GM21825 (cell line): ENCODE measurements around the gene KNSTRN.

Experiments used
- ATAC-seq: cut with Tn5 transposase; IDR thresholded peaks from one replicate; pipeline ENCODE4 v1.9.1; 2021; ENCODE audit warnings: mild to moderate bottlenecking, moderate library complexity; ENCODE audit not compliant: unreplicated experiment

KNSTRN gene

DNA sequence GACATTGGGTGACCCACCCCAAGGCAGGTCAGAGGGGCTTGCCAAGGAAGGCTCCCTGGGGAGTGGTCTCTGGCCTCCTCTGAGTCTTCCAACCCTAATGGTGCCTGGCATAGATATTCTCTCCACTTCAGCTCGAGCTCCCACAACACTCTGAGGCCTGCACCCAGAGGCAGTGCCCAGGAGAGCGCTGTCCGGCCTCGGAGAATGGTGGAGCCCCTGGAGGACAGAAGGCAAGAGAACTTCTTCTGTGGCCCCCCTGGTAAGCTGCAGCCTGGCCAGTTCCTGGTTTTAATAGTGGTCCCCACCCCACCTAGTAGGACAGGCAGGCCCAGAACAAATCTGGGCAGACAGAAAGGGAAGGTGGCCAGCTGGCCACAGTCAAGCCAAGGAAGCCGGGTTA lies 17.5 kb upstream of the KNSTRN start:
- ATAC-seq, result no peak

DNA sequence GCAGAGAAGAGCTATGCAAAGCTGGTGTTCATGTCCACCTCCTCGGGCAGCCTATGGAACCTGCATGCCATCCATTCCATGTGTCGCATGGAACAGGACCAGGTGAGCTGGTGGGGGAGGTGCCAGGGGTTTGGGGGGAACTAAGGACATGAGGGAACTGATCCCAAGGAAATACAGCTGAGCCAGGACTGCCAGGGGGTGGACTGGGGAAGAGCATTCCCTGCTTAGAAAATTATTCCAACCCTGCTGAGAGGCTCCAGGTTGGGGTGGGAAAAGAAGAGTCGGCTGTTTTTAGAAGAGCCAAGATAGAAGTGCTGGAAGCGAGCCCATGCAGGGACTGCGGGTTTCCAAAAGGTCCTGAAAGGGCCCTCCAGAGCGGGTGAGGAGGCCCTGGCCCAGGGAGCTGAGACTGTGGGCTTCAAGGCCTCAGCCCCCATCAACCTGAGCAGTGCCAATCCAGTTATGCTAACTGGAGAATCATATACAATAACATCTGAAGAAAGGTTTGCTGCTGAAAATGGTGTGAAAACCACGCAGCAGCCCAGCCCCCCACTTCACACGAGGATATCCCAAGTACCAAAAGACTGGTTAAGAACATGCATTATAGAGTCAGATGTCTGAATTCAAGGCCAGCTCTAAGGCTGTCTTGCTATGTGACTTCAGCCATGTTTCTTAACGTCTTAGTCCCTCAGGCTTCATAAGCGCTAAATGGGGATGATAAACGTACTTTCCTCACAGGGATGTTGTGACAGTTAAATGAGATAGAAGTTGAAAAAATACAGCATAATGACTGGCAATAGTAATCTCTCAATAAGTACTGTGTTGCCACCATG lies 16.7 kb upstream of the KNSTRN start:
- ATAC-seq, result no peak

DNA sequence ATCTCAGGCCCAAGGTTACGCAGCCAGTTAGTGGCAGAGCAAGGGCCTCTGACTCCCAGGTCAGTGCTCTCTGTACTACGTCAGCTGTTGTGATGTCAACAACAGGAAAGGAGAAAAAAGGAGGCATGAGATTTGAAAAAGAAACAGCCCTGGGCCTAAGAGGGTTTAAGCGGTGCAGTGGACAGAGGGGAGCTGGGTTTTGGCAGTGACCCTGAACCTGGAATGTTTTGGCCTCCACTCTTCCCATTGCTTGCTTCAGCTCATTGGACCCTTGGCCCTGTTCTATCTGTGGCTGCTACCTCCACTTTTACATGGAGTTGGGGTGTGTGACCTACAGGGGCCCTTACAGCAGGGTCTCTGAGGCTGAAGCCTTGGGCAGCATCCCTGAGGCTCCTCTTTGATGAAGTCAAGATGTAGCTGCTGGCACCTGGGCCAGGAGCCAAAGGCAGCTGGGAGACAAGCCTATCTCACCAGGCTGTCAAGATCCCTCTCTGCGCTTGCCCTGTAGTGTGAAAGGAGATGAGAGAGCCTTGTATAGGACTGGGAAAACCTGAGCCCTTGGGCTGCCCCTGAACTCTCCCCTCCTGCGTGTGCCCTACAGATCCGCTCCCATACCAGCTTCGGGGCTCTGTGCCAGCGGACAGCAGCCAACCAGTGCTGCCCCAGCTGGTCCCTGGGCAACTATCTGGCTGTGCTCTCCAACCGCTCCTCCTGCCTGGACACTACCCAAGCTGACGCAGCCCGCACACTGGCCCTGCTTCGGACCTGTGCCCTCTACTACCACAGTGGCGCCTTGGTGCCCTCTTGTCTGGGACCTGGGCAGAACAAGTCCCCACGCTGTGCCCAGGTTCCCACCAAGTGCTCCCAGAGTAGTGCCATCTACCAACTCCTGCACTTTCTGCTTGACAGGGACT lies 15.8 kb upstream of the KNSTRN start:
- no peak for ATAC-seq

DNA sequence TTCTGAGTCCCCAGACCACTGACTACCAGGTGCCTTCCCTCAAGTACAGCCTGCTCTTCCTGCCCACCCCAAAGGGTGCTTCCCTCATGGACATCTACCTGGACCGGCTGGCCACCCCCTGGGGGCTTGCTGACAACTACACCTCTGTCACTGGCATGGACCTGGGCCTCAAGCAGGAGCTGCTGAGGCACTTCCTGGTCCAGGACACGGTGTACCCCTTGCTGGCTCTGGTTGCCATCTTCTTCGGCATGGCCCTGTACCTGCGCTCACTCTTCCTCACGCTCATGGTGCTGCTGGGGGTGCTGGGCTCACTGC lies 15.2 kb upstream of the KNSTRN start:
- ATAC-seq, result no peak

DNA sequence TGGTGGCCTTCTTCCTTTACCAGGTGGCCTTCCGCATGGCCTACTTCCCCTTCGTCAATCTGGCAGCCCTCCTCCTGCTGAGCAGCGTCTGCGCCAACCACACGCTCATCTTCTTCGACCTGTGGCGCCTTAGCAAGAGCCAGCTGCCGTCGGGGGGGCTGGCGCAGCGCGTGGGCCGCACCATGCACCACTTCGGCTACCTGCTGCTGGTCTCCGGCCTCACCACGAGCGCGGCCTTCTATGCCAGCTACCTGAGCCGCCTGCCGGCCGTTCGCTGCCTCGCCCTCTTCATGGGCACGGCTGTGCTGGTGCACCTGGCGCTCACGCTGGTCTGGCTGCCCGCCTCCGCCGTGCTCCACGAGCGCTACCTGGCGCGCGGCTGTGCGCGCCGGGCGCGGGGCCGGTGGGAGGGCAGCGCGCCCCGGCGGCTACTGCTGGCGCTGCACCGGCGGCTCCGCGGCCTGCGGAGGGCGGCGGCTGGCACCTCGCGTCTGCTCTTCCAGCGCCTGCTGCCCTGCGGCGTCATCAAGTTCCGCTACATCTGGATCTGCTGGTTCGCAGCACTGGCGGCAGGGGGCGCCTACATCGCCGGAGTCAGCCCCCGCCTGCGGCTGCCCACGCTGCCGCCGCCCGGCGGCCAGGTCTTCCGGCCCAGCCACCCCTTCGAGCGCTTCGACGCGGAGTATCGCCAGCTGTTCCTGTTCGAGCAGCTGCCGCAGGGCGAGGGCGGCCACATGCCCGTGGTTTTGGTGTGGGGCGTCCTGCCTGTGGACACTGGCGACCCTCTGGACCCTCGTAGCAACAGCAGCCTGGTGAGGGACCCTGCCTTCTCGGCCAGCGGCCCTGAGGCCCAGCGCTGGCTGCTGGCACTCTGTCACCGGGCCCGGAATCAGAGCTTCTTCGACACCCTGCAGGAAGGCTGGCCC lies 14.6 kb upstream of the KNSTRN start:
- peak; percentile 81 for ATAC-seq

DNA sequence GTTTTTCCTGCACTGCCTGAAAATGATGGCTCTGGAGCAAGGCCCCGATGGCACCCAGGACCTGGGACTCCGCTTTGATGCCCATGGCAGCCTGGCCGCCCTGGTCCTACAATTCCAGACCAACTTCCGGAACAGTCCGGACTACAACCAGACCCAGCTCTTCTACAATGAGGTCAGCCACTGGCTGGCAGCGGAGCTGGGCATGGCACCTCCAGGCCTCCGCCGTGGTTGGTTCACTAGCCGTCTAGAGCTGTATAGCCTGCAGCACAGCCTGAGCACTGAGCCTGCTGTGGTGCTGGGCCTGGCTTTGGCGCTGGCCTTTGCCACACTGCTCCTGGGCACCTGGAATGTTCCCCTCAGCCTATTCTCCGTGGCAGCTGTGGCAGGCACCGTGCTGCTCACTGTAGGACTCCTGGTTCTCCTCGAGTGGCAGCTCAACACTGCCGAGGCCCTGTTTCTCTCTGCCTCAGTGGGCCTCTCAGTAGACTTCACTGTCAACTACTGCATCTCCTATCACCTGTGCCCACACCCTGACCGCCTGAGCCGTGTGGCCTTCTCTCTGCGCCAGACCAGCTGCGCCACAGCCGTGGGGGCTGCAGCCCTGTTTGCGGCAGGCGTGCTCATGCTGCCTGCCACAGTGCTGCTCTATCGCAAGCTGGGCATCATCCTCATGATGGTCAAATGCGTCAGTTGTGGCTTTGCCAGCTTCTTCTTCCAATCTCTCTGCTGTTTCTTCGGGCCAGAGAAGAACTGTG lies 13.6 kb upstream of the KNSTRN start:
- no peak for ATAC-seq

DNA sequence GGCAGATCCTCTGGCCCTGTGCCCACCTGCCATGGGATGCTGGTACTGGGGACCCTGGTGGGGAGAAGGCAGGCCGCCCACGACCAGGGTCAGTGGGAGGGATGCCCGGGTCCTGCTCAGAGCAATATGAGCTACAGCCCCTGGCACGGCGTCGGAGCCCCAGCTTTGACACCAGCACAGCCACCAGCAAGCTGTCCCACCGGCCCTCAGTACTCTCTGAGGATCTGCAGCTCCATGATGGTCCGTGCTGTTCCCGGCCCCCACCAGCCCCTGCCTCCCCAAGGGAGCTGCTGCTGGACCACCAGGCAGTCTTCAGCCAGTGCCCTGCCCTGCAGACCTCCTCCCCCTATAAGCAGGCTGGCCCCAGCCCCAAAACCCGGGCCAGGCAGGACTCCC lies 13.0 kb upstream of the KNSTRN start:
- no peak for ATAC-seq

DNA sequence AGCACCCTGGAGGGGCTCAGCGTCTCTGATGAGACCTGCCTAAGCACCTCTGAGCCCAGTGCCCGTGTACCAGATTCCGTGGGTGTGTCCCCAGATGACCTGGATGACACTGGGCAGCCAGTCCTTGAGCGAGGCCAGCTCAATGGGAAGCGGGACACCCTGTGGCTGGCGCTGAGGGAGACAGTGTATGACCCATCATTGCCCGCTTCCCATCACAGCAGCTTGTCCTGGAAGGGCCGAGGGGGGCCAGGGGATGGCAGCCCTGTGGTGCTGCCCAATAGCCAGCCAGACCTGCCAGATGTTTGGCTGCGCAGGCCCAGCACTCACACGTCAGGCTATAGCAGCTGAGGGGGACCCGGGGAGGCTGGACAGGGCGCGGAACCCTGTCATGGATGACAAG lies 12.6 kb upstream of the KNSTRN start:
- no peak for ATAC-seq

DNA sequence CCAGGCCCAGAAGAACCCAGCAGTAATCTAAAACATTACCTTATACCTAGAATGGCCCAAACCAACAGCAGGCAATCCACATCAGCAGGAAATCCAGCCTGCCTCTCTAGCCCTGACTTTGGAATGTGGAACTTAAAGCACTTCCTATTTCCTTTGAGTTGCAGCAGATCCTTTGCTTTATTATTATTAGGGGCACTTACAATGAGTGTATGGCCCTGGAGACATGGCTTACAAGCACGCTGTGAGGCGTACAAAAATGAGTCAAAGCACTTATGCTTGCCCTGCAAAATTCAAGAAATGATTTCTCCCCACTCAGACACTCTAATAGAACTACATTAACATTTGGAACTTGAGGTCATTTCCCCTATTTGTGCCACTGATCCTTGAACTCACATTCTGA lies 9.5 kb upstream of the KNSTRN start:
- no peak for ATAC-seq

DNA sequence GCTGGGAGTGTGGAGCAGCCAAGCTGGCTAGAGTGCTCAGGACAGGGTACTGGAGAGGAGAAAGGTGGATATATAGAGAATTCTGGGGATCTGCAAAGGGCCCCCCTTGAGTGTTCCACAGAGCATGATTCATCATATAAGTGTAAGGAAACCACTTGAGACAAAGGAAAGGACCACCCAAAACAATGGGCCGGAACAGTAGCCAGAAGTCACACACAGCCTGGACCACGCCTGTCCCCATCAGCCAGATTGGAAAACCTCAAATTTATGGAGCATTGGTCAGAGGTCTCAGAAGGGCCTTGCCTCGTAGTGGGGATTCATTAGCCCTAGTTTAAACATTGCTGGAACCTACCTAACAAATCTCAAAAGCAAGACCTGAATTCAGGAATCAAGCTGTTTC lies 4.9 kb upstream of the KNSTRN start:
- ATAC-seq, result no peak

DNA sequence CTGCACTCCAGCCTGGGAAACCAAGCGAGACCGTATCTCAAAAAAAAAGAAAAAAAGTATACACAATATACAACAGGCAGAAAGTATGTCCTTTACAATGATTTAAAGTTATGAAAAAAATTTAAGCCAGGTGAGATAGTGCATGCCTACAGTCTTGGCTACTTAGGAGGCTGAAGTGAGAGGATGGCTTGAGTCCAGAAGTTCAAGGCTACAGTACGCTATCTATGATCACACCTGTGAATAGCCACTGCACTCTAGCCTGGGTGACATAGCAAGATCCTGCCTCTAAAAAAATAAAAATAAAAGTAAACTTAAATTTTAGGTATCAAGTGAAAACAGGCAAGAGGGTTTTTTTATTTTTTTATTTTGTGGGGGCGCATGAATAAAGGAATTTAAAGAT lies 3.1 kb upstream of the KNSTRN start:
- ATAC-seq, result no peak

DNA sequence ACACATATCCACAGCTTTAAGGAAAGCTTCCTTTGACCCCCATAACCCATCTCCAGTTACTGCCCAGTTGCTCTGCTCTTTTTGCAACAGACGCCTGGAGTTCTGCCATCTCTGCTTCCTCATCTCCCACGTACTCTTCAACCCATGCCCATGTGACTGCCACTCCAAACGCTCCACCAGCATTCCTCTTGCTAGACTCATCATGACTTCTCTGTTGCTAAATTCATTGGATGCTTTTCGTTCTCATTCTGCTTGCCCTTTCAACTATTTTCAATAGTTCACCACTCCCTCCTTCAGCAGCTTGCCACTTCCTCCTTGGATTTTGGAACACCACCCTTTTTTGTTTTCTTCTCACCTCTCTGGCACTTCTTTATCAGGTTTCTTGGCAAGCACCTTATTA lies 2.7 kb upstream of the KNSTRN start:
- no peak for ATAC-seq

DNA sequence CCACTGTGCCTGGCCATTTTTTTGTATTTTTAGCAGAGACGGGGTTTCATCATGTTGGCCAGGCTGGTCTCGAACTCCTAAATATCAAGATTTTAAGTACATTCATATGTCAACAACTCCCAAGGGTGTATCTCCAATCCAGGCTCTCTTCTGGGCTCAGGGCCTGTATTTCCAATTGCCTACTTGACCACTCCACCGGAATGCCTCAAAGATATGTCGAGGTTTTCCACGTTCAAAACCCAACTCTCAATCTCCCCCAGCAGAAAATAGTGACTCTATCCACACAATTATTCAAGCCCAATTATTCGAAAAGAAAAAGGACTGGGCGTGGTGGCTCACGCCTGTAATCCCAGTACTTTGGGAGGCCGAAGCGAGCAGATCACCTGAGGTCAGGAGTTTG lies 1.9 kb upstream of the KNSTRN start:
- no peak for ATAC-seq

DNA sequence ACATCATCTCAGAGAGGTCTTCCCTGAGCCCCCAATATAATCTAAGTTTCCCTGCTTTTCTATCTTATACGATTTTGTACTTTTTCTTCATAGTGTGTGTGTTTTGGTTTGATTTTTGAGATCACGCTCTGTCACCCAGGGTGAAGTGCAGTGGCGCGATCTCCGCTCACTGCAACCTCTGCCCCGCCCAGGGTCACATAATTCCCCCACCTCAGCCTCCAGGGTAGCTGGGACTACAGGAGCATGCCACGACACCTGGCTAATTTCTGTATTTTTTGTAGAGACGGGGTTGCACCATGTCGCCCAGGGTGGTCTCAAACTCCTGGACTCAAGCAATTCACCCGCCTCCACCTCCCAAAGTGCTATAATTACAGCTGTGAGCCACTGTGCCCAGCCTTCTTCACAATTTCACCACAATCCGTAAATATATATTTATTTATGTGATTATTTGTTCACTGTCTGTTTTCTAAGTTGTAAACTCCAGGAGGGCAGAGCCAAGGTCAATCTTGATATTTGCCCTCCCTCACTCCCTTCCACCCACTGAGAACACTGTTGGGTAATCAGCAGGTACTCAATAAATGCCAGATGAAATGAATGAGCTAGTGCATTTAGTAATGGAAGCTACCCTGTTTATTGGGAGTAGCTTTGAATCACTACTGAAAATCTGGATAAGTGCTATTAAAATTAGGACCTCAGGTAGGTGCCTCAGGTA lies 547 bp upstream of the KNSTRN start:
- no peak for ATAC-seq

DNA sequence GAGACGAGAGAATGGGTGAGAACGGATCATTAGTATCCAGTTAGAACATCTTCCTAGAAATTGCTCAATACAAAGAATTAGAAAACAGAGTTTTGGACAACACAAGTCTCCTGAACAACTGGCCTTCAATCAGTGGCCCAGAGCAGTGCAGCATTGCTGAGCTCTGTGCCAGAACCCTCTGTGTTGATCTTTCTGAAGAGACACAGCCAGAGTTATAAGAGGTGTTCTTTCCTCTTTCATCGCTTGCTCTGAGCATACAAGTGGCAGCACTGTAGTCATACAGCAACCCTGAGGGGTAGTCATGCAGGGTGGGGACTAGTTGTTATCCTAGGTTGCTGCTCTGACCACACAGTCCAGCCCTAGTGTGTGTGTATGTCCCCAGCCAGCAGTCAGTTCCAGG lies 4.0 kb downstream of the KNSTRN start:
- ATAC-seq, result no peak

DNA sequence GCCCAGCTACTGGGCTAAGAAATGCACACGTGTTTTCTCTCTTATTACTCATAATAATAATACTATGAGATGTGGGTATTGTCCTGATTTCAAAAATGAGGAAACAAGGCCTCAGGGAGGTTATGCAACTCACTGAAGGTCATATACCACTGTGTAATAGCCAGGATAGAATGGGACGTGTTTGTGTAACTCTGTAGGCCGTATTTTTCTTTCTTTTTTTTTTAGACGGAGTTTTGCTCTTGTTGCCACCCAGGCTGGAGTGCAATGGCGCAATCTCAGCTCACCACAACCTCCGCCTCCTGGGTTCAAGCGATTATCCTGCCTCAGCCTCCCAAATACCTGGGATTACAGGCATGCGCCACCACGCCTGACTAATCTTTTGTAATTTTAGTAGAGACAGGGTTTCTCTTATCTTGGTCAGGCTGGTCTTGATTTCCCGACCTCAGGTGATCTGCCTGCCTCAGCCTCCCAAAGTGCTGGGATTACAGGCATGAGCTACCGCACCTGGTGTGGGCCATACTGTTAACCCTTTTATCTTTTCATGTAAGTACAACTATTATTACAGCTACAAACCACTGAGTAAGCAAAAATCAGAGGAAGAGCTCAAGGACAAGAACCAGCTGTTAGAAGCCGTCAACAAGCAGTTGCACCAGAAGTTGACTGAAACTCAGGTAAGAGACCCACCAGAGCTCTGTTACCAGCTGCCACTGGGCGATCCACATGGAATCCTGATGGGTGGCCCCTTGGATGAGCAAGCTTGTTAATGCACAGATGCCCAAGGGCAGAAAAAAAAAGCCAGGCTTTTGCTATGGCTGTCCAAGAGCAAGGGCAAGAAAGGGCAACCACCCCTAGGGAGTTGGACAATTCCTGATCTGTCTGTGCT lies 6.7 kb downstream of the KNSTRN start:
- no peak for ATAC-seq

DNA sequence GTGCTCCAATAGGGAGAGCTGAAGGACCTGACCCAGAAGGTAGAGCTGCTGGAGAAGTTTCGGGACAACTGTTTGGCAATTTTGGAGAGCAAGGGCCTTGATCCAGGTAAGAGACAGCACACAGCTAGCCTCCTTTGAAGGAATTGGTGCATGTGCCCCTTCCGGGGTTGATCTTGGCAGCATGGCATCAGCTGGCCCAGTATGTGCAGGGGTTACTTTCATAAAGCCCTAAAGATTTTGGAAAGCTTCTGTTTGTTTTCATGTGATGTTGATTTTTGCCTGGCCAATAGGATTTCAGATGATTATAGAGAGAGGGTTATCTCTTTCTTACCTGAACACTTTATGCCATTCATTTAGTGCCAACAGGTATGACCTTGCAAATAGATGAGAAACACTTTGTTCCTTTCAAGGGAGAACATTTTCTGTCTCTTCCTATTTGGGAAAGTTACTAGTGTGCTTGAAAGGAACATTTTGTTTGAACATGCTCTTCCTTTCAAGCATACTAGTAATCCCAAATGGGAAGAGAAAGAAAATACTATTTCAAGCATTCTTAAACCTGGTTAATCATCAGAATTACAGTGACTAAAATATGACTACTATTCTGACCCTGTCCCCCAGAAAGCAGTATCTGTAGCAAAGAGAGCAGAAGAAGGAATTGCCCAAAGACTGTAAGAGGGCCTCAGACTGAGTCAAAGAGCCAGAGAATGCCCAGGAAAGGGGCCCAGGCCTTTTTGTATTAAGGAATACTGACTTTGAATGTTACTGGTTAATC lies 7.5 kb downstream of the KNSTRN start:
- no peak for ATAC-seq
